H1 (cell line): Measurements from ENCODE around the gene TMED8. TPM values are rescaled to one million over a fixed set of nuclear protein-coding genes. Genes with fewer than 3 reads are reported as not detected.

Experiments
- ASH2L ChIP-seq: fragments of 200-600, 300-600 bp; sonication (generic); IDR thresholded peaks from one replicate; pipeline ENCODE4 v1.7.1; 2017; ENCODE audit warnings: low read length
- EZH2 ChIP-seq: fragments of 200-600 bp; sonication (generic); IDR thresholded peaks from 2 replicates; pipeline ENCODE4 v1.7.1; 2012; ENCODE audit warnings: low read depth, mild to moderate bottlenecking, moderate library complexity, low read length, inconsistent platforms; ENCODE audit not compliant: severe bottlenecking
- FOSL1 ChIP-seq: IDR thresholded peaks from 2 replicates; pipeline ENCODE4 v1.6.1; 2011; ENCODE audit warnings: mild to moderate bottlenecking, low read depth, low read length, moderate library complexity; ENCODE audit not compliant: insufficient read depth
- GABPA ChIP-seq: IDR thresholded peaks from 2 replicates; pipeline ENCODE4 v1.6.1; 2011; ENCODE audit warnings: mild to moderate bottlenecking, low read length, moderate library complexity, borderline replicate concordance; ENCODE audit not compliant: insufficient read depth
- RFX5 ChIP-seq: IDR thresholded peaks from 2 replicates; pipeline ENCODE4 v1.6.1; 2011; ENCODE audit warnings: low read depth, low read length, improper control_type of control experiment, borderline replicate concordance
- RXRA ChIP-seq: IDR thresholded peaks from 2 replicates; pipeline ENCODE4 v1.6.1; 2011; ENCODE audit warnings: low read depth, mild to moderate bottlenecking, low read length, moderate library complexity; ENCODE audit not compliant: insufficient read depth
- TAF1 ChIP-seq: IDR thresholded peaks from 2 replicates; pipeline ENCODE4 v1.6.1; 2011; ENCODE audit warnings: mild to moderate bottlenecking, low read depth, low read length
- TEAD4 ChIP-seq: IDR thresholded peaks from 2 replicates; pipeline ENCODE4 v1.6.1; 2012; ENCODE audit warnings: low read depth, low read length, inconsistent platforms, mixed read lengths
- polyA plus RNA-seq, 7 experiments: library from polyadenylated mRNA; depleted of rRNA in 3 of 7; stranded (reverse) in 5 of 7; unstranded in 2 of 7; fragments of >200 nt in 5 of 7; fragments of 200-250 nt in 2 of 7; gene quantifications; 1 replicate in 5 of 7; 2 replicates in 1 of 7; 4 replicates in 1 of 7; pipeline versions ENCODE4 v1.2.1 to v1.2.3, GENCODE V29; 2011 to 2013; ENCODE audit warnings: missing spikeins in 2 of 7, mixed read lengths in 2 of 7
- total RNA-seq: library from RNA; stranded (reverse); fragmentation: NEBNext Ultra II Directional; extraction: Animal tissue kit (Norgen Biotek cat#: 25700); gene quantifications from 2 replicates; pipeline ENCODE4 v1.2.1, GENCODE V29; 2021
- TF ChIP-seq, protein P1 (sequence below): fragments of 300-600 bp; sonication (generic); IDR thresholded peaks from 2 replicates; pipeline ENCODE4 v1.7.1; 2012; ENCODE audit warnings: low read length, moderate library complexity, mild to moderate bottlenecking, inconsistent platforms; ENCODE audit not compliant: insufficient replicate concordance
- TF ChIP-seq, protein P2 (sequence below): IDR thresholded peaks from 2 replicates; pipeline ENCODE4 v1.6.1; 2011; ENCODE audit warnings: low read depth, mild to moderate bottlenecking, low read length; ENCODE audit not compliant: insufficient read depth

The TMED8 gene
- total and polyA plus RNA-seq, 2 of the 8 experiments (the other 6 are each of a cell fraction or from before 2014, with no cell fraction given) = 5.5 to 13.4 TPM

DNA sequence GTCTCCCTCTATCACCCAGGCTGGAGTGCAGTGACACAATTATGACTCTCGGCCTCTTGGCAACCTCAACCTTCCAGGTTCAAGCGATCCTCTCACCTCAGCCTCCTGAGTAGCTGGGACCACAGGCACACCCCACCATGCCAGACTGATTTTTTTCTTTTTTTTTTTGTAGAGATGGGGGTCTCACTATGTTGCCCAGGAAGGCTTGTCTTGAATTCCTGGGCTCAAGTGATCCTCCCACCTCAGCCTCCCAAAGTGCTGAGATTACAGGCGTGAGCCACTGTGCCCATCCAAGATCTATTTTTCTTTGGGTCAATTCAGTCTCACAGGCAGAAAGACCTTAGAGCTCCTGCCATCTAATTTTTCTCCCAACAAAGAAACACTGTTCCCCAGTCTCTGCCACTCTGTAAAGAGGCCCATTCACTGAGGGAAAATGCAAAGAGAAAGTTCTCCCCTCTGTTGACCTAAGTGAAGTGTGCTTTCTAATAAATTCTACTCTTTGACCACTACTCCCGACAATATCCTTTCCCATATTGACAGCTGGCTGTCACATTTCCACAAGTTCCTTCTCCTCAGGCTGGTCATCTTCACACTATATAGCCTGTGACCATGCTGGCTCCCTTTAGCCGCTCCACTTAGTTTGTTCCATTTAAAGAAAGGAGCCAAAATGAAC is 23.3 kb downstream of the TMED8 start (continued):
- TF ChIP-seq, protein P1, sequence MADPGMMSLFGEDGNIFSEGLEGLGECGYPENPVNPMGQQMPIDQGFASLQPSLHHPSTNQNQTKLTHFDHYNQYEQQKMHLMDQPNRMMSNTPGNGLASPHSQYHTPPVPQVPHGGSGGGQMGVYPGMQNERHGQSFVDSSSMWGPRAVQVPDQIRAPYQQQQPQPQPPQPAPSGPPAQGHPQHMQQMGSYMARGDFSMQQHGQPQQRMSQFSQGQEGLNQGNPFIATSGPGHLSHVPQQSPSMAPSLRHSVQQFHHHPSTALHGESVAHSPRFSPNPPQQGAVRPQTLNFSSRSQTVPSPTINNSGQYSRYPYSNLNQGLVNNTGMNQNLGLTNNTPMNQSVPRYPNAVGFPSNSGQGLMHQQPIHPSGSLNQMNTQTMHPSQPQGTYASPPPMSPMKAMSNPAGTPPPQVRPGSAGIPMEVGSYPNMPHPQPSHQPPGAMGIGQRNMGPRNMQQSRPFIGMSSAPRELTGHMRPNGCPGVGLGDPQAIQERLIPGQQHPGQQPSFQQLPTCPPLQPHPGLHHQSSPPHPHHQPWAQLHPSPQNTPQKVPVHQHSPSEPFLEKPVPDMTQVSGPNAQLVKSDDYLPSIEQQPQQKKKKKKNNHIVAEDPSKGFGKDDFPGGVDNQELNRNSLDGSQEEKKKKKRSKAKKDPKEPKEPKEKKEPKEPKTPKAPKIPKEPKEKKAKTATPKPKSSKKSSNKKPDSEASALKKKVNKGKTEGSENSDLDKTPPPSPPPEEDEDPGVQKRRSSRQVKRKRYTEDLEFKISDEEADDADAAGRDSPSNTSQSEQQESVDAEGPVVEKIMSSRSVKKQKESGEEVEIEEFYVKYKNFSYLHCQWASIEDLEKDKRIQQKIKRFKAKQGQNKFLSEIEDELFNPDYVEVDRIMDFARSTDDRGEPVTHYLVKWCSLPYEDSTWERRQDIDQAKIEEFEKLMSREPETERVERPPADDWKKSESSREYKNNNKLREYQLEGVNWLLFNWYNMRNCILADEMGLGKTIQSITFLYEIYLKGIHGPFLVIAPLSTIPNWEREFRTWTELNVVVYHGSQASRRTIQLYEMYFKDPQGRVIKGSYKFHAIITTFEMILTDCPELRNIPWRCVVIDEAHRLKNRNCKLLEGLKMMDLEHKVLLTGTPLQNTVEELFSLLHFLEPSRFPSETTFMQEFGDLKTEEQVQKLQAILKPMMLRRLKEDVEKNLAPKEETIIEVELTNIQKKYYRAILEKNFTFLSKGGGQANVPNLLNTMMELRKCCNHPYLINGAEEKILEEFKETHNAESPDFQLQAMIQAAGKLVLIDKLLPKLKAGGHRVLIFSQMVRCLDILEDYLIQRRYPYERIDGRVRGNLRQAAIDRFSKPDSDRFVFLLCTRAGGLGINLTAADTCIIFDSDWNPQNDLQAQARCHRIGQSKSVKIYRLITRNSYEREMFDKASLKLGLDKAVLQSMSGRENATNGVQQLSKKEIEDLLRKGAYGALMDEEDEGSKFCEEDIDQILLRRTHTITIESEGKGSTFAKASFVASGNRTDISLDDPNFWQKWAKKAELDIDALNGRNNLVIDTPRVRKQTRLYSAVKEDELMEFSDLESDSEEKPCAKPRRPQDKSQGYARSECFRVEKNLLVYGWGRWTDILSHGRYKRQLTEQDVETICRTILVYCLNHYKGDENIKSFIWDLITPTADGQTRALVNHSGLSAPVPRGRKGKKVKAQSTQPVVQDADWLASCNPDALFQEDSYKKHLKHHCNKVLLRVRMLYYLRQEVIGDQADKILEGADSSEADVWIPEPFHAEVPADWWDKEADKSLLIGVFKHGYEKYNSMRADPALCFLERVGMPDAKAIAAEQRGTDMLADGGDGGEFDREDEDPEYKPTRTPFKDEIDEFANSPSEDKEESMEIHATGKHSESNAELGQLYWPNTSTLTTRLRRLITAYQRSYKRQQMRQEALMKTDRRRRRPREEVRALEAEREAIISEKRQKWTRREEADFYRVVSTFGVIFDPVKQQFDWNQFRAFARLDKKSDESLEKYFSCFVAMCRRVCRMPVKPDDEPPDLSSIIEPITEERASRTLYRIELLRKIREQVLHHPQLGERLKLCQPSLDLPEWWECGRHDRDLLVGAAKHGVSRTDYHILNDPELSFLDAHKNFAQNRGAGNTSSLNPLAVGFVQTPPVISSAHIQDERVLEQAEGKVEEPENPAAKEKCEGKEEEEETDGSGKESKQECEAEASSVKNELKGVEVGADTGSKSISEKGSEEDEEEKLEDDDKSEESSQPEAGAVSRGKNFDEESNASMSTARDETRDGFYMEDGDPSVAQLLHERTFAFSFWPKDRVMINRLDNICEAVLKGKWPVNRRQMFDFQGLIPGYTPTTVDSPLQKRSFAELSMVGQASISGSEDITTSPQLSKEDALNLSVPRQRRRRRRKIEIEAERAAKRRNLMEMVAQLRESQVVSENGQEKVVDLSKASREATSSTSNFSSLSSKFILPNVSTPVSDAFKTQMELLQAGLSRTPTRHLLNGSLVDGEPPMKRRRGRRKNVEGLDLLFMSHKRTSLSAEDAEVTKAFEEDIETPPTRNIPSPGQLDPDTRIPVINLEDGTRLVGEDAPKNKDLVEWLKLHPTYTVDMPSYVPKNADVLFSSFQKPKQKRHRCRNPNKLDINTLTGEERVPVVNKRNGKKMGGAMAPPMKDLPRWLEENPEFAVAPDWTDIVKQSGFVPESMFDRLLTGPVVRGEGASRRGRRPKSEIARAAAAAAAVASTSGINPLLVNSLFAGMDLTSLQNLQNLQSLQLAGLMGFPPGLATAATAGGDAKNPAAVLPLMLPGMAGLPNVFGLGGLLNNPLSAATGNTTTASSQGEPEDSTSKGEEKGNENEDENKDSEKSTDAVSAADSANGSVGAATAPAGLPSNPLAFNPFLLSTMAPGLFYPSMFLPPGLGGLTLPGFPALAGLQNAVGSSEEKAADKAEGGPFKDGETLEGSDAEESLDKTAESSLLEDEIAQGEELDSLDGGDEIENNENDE = no peak
- no peak for TF ChIP-seq GABPA
- no peak for TF ChIP-seq RFX5
- no peak for TF ChIP-seq TAF1
- TF ChIP-seq, protein P2, sequence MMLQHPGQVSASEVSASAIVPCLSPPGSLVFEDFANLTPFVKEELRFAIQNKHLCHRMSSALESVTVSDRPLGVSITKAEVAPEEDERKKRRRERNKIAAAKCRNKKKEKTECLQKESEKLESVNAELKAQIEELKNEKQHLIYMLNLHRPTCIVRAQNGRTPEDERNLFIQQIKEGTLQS = no peak
- no peak for TF ChIP-seq TEAD4
- TF ChIP-seq RXRA = no peak
- TF ChIP-seq ASH2L = no peak
- no peak for TF ChIP-seq FOSL1
- TF ChIP-seq EZH2 = no peak
